GM12875 (cell line): ENCODE results near the gene POSTN.
"Not testable (repeated sequence)": the region's sequence is repeated elsewhere in the genome, so short reads cannot be mapped to it uniquely, and the experiment has no call there.

Experiments
- H3K4me3 ChIP-seq: one replicate; pipeline ENCODE4 v1.5.1; 2011; ENCODE audit warnings: low read depth, low read length, control low read depth
- CTCF ChIP-seq: IDR thresholded peaks from 2 replicates; pipeline ENCODE4 v1.5.1; 2011; ENCODE audit warnings: low read depth, mild to moderate bottlenecking, control low read depth, inconsistent platforms, low read length, moderate library complexity, borderline replicate concordance; ENCODE audit not compliant: insufficient read depth

POSTN gene

GRCh38 chr13:37585541-37585940 lies 13.0 kb downstream of the POSTN start:
- H3K4me3 ChIP-seq = no peak overlapping the region
- no peak for TF ChIP-seq CTCF

GRCh38 chr13:37576601-37577000 lies 22.0 kb downstream of the POSTN start:
- TF ChIP-seq CTCF = no peak
- no peak overlapping the region for H3K4me3 ChIP-seq

GRCh38 chr13:37565425-37565824 lies 33.1 kb downstream of the POSTN start:
- TF ChIP-seq CTCF = no peak
- no peak overlapping the region for H3K4me3 ChIP-seq

- no peak for TF ChIP-seq CTCF
Measured at GRCh38 chr13:37561031-37561430, 37.5 kb downstream of the POSTN start.

GRCh38 chr13:37560526-37560925 lies 38.0 kb downstream of the POSTN start:
- TF ChIP-seq CTCF = no peak
- H3K4me3 ChIP-seq = no peak overlapping the region

More at GRCh38 chr13:37561031-37561430, 37.5 kb downstream of the POSTN start:
- no peak overlapping the region for H3K4me3 ChIP-seq

- H3K4me3 ChIP-seq = not testable (repeated sequence)
Measured at GRCh38 chr13:37558766-37559165, 39.8 kb downstream of the POSTN start.

- no peak for TF ChIP-seq CTCF
- no peak overlapping the region for H3K4me3 ChIP-seq
Measured at GRCh38 chr13:37546087-37546486, 52.5 kb downstream of the POSTN start.

GRCh38 chr13:37544995-37545394 lies 53.6 kb downstream of the POSTN start:
- no peak for TF ChIP-seq CTCF
- H3K4me3 ChIP-seq = no peak overlapping the region
